Hematopoietic multipotent progenitor cell (in vitro differentiated cells): ENCODE measurements around the gene MYCBP. TPM values are rescaled to one million over a fixed set of nuclear protein-coding genes. Genes with fewer than 3 reads are reported as not detected.
"Not testable (repeated sequence)": the region's sequence is repeated elsewhere in the genome, so short reads cannot be mapped to it uniquely, and the experiment has no call there.

Experiments
- DNase-seq, 3 donors: peaks; one replicate each; pipeline ENCODE4 v3.0.0-alpha.2; 2011 to 2015; ENCODE audit warnings: low read depth in 2 of 3, low spot score in 2 of 3
- total RNA-seq: library from RNA; depleted of rRNA; stranded (reverse); fragments of >200 nt; gene quantifications from one replicate; pipeline ENCODE4 v1.2.3, GENCODE V29; 2012

The MYCBP gene
- total RNA-seq, 1 donor = 8.6 TPM

DNA sequence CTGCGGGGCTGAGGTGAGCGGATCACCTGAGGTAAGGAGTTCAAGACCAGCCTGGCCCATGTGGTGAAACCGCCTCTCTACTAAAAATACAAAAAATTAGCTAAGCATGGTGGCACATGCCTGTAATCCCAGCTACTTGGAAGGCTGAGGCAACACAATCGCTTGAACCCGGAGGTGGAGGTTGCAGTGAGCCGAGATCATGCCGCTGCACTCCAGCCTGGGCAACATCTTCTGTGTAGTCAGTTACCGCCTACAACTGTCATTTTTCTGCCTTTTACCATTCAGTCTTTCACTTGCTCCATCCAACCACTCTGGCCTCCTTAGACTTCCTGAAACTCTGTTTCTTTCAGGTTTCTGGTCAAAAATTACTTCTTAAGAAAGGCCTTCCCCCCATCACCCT, 2.2 kb downstream of the MYCBP start:
- no peak for DNase-seq

DNA sequence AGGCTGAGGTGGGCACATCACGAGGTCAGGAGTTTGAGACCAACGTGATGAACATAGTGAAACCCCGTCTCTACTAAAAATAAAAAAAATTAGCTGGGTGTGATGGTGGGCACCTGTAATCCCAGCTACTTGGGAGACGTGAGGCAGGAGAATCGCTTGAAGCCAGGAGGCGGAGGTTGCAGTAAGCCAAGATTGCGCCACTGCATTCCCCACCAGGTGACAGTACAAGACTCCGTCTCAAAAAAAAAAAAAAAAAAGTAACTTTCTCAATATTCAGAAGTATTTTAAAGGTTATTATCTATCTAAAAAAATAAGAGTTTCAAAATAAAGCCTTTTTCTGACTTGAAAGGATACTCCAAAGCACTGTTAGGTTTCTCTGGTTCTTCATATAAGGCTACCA, 5.9 kb downstream of the MYCBP start:
- DNase-seq = no peak

DNA sequence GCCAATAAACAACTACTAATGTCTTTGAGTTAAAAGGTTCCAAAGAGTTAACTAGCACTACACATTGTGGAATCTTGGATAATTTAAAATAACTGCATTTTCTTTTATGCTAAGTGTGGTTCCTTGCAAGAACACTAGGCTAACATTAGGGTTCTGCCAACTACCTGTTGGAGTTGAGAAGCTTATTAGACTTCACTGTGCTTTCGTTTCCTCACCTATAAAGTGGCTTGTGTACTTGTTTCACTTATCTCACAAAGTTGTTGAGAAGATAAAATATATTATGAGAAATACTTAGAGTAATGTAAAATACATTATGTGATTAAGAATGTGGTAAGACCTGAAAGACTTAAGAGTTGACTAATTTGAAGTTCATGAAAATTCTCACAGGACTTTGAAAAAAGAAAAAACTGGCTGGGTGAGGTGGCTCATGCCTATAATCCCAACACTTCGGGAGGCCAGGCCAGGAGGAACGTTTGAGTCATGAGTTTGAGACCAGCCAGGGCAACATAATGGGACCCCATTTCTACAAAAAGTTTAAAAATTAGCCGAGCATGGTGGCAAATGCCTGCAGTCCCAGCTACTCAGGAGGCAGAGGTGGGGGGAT, 7.9 kb downstream of the MYCBP start:
- no peak for DNase-seq

DNA sequence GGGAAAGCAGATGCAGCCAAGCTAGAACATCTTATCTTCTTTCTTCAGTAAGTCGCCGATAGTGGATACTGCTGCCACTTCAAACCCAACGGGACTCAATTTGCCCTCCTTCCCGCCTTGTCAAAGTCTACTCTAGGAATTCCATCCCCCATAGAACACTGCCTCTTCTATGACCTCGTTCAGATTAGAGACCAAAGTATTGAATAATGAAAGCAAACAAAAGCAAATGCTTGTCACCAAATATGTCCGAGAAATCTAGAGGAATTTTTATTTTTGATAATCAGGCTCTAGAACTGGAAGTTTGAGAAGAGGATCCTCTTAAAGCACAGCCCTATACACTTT, 12.7 kb downstream of the MYCBP start:
- DNase-seq = no peak

DNA sequence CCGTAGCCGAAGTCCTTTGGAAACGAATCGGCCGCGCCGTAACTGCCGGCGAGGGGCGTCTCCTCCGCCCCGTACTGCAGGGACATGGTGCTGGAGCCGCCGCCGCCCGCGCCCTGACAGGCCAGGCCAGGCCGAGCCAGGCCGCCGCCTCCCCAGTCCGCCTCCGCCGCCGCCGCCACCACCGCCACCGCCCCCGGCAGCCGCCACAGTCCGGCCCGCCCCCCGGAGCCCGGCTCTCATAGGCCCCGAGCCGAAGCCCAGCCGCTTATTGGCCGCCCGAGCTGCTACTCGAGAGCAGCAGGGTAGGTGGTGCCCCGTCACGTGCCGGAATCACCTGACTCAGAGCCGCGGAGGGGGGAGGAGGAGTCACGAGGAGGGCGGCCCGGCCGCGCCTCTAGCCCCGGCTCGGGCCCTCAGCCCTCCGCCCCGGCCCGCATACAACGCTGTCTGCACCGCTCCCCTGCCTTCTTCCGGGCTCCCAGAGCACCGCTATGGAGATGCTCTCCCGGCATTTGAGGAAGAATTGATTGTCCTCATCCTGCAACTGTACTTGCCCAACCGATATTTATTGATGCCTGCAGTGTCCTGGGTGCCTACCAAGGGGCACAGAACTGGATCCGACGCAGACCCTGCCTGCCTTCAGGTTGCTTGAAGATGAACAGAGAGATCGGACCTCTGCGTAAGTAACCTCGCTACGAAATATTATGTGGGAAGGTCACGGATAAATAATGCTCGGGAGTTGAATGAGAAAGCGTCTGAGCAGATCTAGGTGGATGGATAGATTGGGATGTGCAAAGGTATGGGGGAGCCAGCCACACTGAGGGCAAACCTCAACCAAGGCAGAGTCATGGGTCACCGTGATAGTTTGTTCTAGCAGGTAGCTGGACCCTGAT, 13.3 kb downstream of the MYCBP start, which contains the start of gene RRAGC:
Gene RRAGC (minus strand): TSS at position 212 of the 893 bp plus-strand sequence. CDS start 126 bp downstream, at position 86.
- DNase-seq = peak; percentile 83 to 99 (median 98)

DNA sequence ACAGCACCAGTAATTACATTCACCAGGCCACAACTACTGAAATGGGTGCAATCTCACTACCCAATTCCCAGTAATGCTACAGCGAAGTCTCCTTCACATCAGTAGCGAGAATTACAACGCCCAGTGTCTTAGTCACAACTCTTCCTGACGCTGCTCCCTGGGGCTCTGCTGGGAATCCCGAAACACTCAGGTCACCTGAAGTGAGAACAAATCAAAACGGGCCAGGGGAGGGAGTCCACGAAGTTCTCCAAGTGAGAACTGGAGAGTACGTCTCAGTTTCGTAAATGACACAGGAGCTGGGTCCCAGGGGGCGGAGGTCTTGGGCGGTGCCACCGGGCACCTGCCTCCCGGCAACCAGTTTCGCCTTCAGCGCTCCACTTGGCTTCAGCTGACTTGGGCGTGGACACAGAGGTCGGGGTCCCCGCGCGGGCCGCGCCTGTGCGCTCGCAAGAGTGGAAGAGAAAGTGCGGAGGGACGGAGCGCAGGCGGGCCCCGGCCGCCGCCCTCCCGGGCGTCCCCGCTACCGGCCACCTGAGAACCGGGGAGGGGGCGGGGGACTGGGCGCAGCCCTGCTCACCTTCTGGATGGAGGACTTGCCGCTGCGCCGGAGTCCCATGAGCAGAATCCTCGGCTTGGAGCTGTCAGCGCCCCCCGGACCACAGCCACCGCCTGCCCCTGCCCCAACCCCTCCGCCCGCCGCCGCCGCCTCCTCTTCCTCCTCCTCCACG, 14.2 kb downstream of the MYCBP start:
- peak in 2 of 3 donors; percentile 42 to 63 for DNase-seq

DNA sequence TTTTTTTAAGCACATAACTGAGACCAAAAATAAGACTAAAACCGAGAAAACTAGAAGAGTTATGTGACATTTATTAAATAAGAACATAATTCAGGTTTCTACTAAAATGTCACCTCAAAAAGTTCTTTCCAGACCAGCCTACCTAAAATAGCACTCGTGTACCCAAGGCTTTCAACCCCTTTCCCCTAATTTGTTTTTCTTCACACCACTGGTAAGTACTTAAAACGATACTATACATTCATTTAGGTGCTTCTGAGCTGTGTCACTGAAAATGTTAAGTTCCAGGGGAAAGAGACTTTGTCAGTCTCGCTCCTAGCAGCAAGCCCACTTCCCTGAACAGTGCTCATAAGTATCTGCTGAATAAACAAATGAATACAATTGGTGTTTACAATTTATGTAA, 20.4 kb downstream of the MYCBP start:
- DNase-seq = no peak

DNA sequence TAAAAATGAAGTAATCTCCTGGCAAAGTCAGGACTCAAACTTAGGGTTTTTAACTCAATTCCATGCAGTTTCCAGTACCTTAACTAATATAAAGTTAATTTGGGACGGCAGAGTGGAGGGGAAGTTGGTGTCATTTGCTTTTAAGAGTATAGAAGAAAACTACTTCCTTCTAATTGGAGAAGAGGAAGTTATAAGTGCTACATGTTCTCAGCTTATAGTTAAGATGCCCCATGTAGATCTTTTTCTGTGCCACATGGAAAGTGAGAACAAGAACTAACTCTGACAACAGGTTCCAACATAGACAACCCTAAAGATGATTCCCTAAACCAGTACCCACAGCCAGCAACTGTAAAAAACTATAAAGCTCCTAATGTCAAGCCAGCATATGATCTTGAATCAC, 25.1 kb downstream of the MYCBP start:
- DNase-seq = peak in 2 of 3 donors; percentile 13 to 54

DNA sequence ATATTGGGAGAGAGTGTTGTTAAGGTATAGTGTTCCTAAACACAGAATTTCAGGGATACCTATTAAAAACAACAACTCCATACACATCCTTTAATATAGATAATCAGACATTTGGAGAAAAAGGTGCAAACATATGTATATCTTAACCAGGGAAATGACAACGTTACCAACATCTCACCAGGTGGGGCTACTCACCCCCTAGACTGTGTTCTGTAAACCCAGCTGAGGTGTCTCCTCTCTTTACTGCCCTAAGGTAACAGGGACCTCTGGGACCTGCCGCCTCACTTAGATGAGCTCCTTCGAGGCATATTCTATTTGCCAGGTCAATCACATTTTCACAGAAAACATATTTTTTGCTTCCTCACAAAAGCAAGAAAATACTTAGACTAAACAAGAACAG, 26.9 kb downstream of the MYCBP start:
- DNase-seq = no peak

DNA sequence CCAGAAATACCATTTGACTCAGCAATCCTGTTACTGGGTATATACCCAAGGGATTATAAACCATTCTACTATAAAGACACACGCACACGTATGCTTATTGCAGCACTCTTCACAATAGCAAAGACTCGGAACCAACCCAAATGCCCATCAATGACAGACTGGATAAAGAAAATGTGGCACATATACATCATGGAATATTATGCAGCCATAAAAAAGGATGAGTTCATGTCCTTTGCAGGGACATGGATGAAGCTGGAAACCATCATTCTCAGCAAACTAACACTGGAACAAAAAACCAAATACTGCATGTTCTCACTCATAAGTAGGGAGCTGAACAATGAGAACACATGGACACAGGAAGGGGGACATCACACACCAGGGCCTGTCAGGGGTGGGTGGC, 28.1 kb downstream of the MYCBP start:
- not testable (repeated sequence) for DNase-seq

DNA sequence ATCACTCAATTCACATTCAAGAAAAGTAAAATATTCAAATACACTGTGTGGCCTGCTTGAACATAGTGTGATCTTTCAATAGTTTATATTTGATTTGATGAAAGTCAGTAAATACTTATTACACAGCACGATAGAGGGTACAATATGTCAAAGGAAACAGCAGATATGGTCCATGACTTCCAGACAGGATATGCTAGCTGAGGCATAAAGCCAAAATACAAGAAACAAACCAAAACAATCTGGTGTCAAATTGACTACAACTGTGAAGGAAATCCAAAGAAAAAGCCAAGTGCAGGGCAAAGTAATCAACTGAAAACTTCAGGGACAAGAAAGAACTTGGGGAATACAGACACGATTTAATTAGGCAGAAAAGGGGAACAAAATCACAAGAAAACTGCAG, 32.9 kb downstream of the MYCBP start:
- DNase-seq = no peak

DNA sequence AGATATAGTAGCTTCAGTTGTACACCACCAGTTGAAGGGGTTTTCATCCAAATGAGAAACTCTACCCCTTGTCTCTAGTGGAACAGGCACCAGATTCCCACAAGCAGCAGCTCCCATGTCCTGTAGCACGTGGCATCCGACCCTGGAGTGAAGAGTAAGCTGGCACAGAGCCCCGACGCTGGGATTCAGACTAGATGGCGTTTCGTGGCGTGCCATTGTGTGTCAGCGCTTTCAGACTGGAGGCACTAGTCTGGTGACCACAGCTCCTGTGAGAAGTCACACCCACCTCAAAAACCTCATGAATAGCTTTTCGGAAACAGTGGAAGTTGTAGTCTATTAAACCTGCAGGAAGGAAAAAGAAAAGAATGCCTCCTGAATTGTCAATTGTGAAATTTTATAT, 33.8 kb downstream of the MYCBP start:
- DNase-seq = no peak

DNA sequence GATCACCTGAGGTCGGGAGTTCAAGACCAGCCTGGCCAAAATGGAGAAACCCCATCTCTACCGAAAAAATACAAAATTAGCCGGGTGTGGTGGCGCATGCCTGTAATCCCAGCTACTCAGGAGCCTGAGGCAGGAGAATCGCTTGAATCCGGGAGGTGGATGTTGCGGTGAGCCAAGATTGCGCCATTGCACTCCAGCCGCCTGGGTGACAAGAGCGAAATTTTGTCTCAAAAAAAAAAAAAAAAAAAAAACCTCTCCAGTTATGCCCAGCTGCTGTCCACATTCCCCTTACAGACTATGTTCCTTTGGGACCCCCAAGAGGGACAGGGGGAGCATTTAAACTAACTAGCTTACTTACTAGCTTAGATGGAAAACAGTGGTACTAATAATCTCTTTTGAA, 36.8 kb downstream of the MYCBP start:
- not testable (repeated sequence) for DNase-seq

DNA sequence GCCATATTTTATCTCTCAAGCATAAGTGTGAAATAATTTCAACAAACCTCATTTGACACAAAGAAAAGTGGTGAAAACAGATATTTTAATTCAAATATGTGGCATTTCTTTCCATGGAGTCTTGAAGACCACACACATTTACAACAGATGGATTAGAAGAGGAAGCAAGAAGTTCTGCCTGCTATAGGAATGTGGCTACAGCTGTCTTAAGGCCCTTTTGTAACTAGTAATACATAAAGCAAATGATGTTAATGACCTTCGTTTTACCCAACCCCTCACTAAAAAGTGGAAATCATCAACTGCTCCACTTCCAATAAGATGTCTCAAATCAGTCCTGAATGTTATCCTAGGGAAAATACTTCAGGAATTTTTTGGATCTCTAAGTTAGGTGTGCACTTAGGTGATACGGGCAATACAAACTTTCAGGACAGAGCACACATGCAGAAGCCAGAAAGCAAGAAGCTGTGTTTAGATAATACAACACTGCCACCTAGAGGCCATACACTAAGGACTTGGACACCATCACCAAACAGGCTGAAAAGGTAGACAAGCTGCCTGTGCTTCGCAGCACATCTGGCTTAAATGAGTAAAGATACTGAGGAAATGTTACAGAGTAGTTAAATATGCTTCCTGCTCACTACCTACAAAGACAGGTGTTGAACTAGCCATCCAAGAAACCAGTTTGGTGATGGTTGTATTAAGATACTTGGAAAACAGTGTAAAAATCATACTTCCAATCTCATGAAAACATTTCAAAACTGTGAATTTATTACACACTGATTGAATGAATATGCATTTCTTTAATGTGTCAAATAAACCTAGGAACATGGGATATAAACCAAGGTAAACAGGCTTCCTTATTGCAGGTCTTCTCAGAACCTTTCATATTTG, 38.0 kb downstream of the MYCBP start:
- DNase-seq = peak; percentile 48 to 90 (median 80)

DNA sequence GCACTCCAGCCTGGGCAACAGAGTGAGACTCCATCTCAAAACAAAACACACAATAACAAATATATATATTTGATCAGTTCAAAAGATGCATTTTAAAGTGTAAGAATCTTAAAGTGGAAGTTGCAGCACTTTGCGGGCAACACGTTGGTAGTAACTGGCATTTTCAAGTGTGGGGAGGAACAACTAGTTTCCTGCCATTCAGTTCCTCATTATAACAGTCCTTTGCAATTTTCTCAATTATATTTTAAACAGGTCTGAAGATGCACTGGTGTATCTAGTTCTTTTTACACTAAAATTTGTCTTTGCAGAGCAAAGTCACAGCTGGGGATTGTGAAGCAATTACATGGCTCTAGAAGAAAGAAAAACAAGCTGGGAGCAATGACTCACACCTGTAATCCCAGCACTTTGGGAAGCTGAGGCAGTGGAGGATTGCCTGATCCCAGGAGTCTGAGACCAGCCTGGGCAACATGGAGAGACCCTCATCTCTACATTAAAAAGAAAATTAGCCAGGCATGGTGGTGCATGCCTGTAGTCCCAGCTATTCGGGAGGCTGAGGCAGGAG, 38.8 kb downstream of the MYCBP start:
- DNase-seq = peak in 1 of 3 donors; percentile 69

DNA sequence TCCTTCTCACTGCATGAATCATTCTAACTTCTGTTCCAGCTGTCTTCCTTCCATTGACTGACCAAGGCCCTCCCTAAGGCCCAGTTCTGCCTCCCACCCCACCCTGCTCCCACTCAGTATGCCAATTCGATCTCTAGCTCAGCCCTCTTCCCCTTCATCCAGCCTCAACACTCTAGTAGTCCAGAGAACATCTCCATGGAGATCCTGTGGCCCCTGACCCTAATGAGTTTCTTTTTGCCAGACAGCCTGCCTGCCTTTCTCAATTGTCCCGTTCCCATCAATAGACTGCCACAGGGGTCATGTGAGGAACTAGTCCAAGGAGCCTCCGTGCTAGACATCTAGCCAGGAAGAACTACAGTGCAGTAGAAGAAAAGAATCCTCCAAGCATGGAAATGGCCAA, 40.0 kb downstream of the MYCBP start:
- no peak for DNase-seq

DNA sequence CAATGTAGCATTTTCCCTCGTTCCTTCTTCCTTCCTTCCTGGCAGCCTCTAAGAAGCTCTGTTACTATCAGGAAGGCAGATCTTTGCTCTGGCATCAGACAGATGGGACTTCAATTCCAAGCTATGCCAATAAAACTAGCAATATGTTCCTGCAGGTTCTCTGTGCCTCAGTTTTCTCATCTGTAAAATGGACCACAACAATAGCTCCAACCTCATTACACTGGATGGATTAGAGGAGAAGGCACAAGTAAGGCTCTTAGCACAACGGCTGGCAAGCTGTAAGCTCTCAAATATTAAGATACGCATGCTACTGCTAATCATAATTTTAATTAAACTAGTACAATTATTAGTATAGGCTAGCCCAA, 40.8 kb downstream of the MYCBP start:
- no peak for DNase-seq

DNA sequence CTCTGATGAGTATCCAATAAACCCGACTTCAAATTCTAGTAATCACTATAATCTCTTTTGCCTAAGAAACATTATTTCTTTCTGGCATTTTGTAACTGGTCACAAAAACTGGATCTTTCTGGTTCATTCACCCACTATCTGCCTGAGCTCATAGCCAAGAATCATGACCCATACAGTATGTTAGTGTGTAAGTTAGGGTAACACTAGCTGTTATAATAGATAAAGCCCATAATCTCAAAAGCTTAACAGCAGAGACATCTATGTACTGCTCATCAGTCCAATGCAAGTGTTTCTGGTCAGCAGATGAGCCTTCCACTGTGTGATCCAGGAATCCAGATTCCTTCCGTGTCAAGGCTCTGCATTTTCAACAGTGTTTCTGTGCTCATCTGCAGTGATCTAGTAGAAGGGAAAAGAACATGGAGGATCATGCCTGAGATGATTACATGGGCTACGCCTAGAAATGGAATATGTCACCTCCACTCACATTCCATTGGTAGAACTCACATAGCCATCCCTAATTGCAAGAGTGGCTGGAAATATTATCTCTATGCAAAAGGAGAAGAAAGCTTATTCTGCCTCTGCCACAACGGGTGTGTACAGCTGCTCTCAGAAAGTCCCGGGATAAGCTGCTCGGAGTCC, 41.3 kb downstream of the MYCBP start:
- DNase-seq = no peak

DNA sequence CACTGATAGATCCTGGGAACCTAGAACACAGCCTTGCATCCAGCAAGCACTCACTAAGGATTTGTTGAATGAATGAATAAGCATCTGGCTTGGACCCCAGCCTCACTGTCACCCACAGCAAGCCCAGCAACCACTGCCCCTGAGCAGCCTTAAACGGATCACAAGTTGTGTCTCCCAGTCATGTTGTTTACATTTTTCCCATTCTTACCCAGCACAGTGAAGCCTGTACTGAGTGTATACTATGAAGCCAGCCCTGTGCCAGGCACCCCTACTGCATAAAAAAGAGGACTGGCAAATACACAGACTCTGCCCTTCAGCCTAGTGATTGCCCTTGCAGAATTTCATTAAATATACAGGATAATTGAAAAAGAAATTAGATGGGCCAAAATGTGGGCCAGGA, 43.8 kb downstream of the MYCBP start:
- DNase-seq = no peak

DNA sequence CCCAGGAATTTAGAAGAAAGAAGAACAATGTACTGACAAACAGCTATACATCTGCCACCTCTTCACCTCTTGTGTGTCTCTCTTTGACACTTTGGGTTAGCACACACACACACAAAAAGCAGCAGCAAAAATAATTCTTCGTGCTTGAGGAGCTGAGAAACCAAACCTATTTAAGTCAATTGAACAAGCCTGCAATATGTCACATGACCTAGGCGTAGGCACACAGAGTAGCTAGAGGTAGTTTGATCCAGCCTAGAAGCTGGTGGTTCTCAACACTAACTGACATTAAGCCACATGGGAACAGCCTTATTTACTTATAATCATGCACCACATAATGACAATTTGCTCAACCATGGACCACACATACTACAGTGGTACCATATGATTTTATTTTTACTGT, 45.8 kb downstream of the MYCBP start:
- DNase-seq = no peak
